Coronary artery (tissue), 2 donors: Measurements from ENCODE around the gene LLGL2.

ENCODE experiments used
- DNase-seq: peaks from one replicate; pipeline ENCODE4 v3.0.0-alpha.2; 2017; ENCODE audit warnings: low spot score
- H3K27ac ChIP-seq, 2 donors: fragments of 200-600 bp; sonication (generic); one replicate each; pipeline ENCODE4 v1.5.1; 2016 to 2019
- H3K4me3 ChIP-seq: fragments of 200-600 bp; sonication (generic); 2 replicates; pipeline ENCODE4 v1.5.1; 2016; ENCODE audit warnings: mild to moderate bottlenecking, moderate library complexity
- CTCF ChIP-seq: fragments of 200-600 bp; sonication (generic); IDR thresholded peaks from one replicate; pipeline ENCODE4 v1.5.1; 2019; ENCODE audit warnings: antibody characterized with exemption

LLGL2 gene

GRCh38 chr17:75594499-75595283, 69.2 kb downstream of the LLGL2 start:
- DNase-seq = no peak
- Histone ChIP-seq H3K27ac (no peak overlapping the region), H3K4me3 (no peak overlapping the region)
- TF ChIP-seq CTCF = no peak

DNA sequence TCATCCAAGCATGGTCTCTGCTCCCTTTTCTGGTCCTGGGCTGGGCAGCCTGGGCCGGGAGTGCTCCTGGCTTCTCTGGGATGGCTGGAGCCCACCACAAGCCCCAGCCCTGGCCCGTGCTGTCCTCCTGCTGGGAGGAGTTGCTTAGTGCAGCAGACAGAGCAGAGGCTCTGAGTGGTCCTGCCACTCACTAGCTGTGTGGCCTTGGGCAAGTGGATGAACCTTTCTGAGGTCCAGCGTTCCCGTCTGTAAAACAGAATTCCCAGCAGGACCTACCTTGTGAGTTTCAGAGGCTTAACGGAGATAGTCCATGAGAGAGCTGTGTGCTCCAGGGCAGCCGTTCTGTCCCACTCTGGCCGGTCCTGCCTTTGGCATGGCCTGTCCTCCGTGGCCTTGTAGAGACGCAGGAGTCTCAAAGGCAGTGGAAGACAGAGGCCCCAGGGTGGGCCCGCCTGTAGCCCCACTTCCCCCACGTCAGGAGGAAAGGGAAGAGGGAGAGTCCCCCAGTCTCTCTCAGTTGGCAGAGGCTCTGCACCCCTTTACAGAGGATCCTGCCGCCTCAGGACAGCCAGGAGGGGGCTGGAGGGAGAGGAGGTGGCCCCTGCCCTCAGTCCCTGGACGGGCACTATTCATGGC, 69.9 kb downstream of the LLGL2 start:
- Histone ChIP-seq H3K27ac (no peak overlapping the region), H3K4me3 (no peak overlapping the region)
- DNase-seq = no peak
- TF ChIP-seq CTCF = no peak

DNA sequence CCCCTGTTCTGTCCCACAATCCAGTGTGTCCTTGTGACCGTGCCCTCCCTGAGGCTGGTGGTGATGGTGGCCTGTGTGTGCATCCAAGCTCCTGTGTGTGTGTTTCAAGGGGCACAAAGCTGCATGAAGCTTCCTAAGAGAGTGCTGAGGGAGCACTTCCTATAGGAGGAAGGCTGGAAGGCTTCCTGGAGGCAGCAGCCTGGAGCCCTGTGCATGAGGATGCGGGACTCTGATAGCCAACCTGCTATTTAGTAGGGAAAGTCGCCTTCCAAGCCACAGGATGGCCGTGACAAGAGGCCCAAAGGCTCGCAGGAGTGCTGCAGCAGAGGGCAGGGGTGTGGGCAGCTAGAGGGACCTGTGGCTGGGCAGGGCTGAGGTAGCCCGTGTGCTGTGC, 70.4 kb downstream of the LLGL2 start:
- DNase-seq = no peak
- Histone ChIP-seq H3K27ac (no peak overlapping the region), H3K4me3 (no peak overlapping the region)
- no peak for TF ChIP-seq CTCF

DNA sequence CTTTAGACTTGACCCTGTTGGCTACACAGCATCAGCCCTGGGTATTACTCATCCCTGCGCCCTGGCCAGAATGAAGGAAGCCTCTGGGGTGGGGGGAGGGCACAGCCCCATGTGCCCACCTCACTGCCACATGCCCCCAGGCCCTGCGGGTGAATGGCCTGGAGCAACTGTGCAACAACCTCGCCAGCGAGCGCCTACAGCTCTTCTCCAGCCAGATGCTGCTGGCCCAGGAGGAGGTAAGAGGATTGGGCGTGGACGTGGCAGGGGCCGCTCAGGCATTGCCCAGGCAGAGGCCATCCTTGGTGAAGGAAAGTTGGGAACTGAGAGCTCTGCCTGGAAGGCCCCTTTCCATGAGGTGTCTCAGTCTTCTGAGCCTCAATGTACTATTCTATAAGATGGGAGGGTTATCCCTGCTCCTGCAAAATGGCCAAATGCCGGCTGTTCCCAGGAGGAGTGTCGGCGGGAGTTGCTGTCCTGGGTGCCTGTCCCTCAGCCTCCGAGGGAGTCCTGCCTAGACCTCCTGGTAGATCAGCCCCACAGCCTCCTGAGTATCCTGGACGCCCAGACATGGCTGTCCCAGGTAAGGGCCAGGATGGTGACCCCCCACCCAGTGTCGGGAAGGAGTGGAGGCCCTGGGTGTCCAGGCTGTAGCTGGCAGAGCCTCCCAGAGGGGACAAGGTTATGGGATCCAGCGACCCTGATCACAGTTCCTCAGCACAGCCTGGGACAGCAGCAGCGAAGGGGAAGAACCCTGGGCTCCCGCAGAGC, 71.0 kb downstream of the LLGL2 start:
- DNase-seq = no peak
- no peak for TF ChIP-seq CTCF

DNA sequence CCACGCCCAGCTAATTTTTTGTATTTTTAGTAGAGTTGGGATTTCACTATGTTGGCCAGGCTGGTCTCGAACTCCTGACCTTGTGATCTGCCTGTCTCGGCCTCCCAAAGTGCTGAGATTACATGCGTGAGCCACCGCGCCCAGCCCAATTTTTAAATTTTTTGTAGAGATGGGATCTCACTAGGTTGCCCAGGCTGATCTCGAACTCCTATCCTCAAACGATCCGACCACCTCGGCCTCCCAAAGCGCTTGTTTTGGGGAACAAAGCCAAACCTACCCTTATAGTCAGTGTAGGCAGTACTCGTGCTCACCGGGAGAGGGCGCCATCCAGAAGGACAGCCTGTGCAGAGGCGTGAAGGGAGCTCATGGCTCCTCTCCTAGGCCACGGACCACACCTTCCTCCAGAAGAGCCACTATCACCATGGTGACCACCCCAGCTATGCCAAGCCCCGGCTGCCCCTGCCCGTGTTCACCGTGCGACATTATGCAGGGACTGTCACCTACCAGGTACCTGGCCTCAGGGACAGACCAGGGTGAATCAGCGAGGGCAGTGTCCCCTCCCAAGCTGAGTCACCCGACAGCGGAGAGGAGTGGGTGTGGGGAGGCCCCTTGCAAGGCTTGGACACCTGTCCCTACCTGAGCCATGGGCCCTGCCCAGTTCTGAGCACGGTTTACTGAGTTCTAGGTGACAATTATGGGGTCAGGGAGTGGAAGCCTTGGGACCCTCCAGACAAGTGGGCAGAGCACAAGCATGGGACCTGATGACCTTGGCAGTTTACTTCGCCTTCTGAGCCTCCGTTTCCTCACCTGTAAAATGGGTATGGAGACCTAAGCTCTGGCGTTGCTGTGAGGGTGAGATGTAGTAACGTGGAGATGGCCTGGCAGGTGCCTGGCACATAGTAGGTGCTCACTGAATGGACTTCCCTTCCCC, 75.8 kb downstream of the LLGL2 start:
- Histone ChIP-seq H3K27ac (no peak overlapping the region), H3K4me3 (no peak overlapping the region)
- DNase-seq = no peak
- peak; percentile 20 for TF ChIP-seq CTCF

More for the DNA sequence above, 71.0 kb downstream of the LLGL2 start:
- no peak overlapping the region for H3K4me3 ChIP-seq
- no peak overlapping the region for H3K27ac ChIP-seq

DNA sequence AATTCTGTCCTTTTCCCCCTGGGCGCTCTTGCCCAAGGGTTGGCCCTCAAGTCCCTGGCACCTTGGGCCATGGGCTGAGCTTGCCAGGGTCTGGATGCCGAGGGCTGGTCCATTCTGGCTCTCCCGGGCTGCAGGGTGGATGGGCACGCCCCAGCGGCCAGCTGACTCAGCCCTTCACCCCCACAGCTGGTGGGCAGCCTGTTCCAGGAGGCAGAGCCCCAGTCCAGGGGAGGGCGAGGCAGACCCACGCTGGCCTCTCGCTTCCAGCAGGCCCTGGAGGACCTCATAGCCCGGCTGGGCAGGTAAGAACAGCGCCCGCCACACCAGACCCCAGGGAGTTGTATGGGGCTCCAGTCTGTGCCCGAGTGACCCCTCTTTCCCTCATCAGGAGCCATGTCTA, 77.1 kb downstream of the LLGL2 start:
- Histone ChIP-seq H3K27ac (no peak overlapping the region), H3K4me3 (no peak overlapping the region)
- DNase-seq = no peak
- TF ChIP-seq CTCF = no peak
